ENCODE measurements around the gene MEPE.

MEPE gene

GRCh38 chr4:87840149-87840548, 7.4 kb downstream of the MEPE start:
- DNase-seq (ENCODE audit: low read depth in 2 of 2): no peak

- DNase-seq (ENCODE audit: low read depth in 2 of 2): no peak
Observed at GRCh38 chr4:87843936-87844335, 11.2 kb downstream of the MEPE start.

- DNase-seq (ENCODE audit: low read depth in 2 of 2): no peak
Observed at GRCh38 chr4:87844452-87844851, 11.7 kb downstream of the MEPE start.

- no peak for DNase-seq (ENCODE audit: low read depth in 2 of 2)
Observed at GRCh38 chr4:87846226-87846625, 13.5 kb downstream of the MEPE start.

- DNase-seq (ENCODE audit: low read depth in 2 of 2): no peak
Observed at GRCh38 chr4:87848622-87849351, 16.0 kb downstream of the MEPE start.

GRCh38 chr4:87849612-87850011, 16.8 kb downstream of the MEPE start:
- no peak for DNase-seq (ENCODE audit: low read depth in 2 of 2)

GRCh38 chr4:87851332-87851731, 18.6 kb downstream of the MEPE start:
- no peak for DNase-seq (ENCODE audit: low read depth in 2 of 2)

GRCh38 chr4:87851953-87852352, 19.2 kb downstream of the MEPE start:
- no peak for DNase-seq (ENCODE audit: low read depth in 2 of 2)

- no peak for DNase-seq (ENCODE audit: low read depth in 2 of 2)
Observed at GRCh38 chr4:87853108-87853507, 20.3 kb downstream of the MEPE start.

GRCh38 chr4:87853891-87854290, 21.1 kb downstream of the MEPE start:
- no peak for DNase-seq (ENCODE audit: low read depth in 2 of 2)

- no peak for DNase-seq (ENCODE audit: low read depth in 2 of 2)
Observed at GRCh38 chr4:87855559-87855958, 22.8 kb downstream of the MEPE start.

GRCh38 chr4:87856816-87857215, 24.0 kb downstream of the MEPE start:
- no peak for DNase-seq (ENCODE audit: low read depth in 2 of 2)

GRCh38 chr4:87857789-87858188, 25.0 kb downstream of the MEPE start:
- no peak for DNase-seq (ENCODE audit: low read depth in 2 of 2)

- DNase-seq (ENCODE audit: low read depth in 2 of 2): no peak
Observed at GRCh38 chr4:87862236-87862635, 29.5 kb downstream of the MEPE start.

GRCh38 chr4:87863486-87863885, 30.7 kb downstream of the MEPE start:
- DNase-seq (ENCODE audit: low read depth in 2 of 2): no peak

GRCh38 chr4:87864321-87864720, 31.6 kb downstream of the MEPE start:
- no peak for DNase-seq (ENCODE audit: low read depth in 2 of 2)

GRCh38 chr4:87865288-87865687, 32.5 kb downstream of the MEPE start:
- DNase-seq (ENCODE audit: low read depth in 2 of 2): no peak

- no peak for DNase-seq (ENCODE audit: low read depth in 2 of 2)
Observed at GRCh38 chr4:87865960-87866598, 33.3 kb downstream of the MEPE start.

GRCh38 chr4:87868522-87868921, 35.8 kb downstream of the MEPE start:
- no peak for DNase-seq (ENCODE audit: low read depth in 2 of 2)

- DNase-seq (ENCODE audit: low read depth in 2 of 2): no peak
Observed at GRCh38 chr4:87872028-87872427, 39.3 kb downstream of the MEPE start.

GRCh38 chr4:87875191-87875590, 42.4 kb downstream of the MEPE start:
- DNase-seq (ENCODE audit: low read depth in 2 of 2): no peak

GRCh38 chr4:87880106-87880505, 47.3 kb downstream of the MEPE start:
- DNase-seq (ENCODE audit: low read depth in 2 of 2): no peak

- DNase-seq (ENCODE audit: low read depth in 2 of 2): no peak
Observed at GRCh38 chr4:87881115-87881514, 48.3 kb downstream of the MEPE start.

- DNase-seq (ENCODE audit: low read depth in 2 of 2): no peak
Observed at GRCh38 chr4:87882321-87882720, 49.6 kb downstream of the MEPE start.
